Panc1 (cell line): ENCODE data around the gene ADTRP.

ENCODE experiments used
- CTCF ChIP-seq: fragments of 450-650 bp; IDR thresholded peaks from 2 replicates; pipeline ENCODE4 v1.5.1; 2017; ENCODE audit warnings: mild to moderate bottlenecking
- SIN3A ChIP-seq: IDR thresholded peaks from 2 replicates; pipeline ENCODE4 v1.6.1; 2012; ENCODE audit warnings: low read depth, mild to moderate bottlenecking, low read length, moderate library complexity, borderline replicate concordance; ENCODE audit not compliant: insufficient read depth
- TF ChIP-seq, protein P1 (sequence below), 2 experiments: IDR thresholded peaks; 2 replicates each; pipeline ENCODE4 v1.6.1; 2011 to 2012; ENCODE audit warnings: low read depth in 2 of 2, control low read depth in 1 of 2, low read length in 1 of 2, mild to moderate bottlenecking in 1 of 2, moderate library complexity in 1 of 2; ENCODE audit not compliant: insufficient read depth in 1 of 2

DNA sequence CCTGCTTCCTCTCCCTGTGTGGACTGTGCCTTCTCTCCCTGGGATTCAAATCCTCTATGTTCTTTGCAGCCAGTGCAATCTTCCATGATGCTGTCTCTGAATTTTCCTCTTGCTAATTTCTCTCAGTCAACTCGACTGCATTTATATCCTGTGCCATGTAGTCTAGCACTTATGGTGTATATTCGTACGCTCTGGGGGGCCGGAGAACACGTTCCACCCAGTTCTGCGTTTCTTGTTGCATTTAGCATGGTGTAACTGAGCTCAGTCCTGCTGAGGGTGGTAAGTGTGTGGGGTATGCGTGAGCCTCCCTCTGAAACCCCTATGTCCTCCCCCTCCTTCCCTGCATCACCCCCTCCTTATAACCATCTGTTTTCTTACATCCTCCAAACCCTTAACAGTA, 42.0 kb downstream of the ADTRP start:
- TF ChIP-seq SIN3A, result no peak
- no peak for TF ChIP-seq CTCF
- TF ChIP-seq, protein P1, sequence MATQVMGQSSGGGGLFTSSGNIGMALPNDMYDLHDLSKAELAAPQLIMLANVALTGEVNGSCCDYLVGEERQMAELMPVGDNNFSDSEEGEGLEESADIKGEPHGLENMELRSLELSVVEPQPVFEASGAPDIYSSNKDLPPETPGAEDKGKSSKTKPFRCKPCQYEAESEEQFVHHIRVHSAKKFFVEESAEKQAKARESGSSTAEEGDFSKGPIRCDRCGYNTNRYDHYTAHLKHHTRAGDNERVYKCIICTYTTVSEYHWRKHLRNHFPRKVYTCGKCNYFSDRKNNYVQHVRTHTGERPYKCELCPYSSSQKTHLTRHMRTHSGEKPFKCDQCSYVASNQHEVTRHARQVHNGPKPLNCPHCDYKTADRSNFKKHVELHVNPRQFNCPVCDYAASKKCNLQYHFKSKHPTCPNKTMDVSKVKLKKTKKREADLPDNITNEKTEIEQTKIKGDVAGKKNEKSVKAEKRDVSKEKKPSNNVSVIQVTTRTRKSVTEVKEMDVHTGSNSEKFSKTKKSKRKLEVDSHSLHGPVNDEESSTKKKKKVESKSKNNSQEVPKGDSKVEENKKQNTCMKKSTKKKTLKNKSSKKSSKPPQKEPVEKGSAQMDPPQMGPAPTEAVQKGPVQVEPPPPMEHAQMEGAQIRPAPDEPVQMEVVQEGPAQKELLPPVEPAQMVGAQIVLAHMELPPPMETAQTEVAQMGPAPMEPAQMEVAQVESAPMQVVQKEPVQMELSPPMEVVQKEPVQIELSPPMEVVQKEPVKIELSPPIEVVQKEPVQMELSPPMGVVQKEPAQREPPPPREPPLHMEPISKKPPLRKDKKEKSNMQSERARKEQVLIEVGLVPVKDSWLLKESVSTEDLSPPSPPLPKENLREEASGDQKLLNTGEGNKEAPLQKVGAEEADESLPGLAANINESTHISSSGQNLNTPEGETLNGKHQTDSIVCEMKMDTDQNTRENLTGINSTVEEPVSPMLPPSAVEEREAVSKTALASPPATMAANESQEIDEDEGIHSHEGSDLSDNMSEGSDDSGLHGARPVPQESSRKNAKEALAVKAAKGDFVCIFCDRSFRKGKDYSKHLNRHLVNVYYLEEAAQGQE (IDR thresholded peaks at IDR 0.05; ENCODE audit: insufficient read depth in 1 of 2, low read depth in 2 of 2, low read length in 1 of 2), result no peak
